ENCODE results near the gene PSMD2.
A peak's percentile ranks its signal among the peaks of the same experiment; 100 is the strongest.
"Not testable (repeated sequence)": the region's sequence is repeated elsewhere in the genome, so short reads cannot be mapped to it uniquely, and the experiment has no call there.

The PSMD2 gene

GRCh38 chr3:184336547-184337398 is 37.7 kb downstream of the PSMD2 start:
- TF ChIP-seq, protein P1, sequence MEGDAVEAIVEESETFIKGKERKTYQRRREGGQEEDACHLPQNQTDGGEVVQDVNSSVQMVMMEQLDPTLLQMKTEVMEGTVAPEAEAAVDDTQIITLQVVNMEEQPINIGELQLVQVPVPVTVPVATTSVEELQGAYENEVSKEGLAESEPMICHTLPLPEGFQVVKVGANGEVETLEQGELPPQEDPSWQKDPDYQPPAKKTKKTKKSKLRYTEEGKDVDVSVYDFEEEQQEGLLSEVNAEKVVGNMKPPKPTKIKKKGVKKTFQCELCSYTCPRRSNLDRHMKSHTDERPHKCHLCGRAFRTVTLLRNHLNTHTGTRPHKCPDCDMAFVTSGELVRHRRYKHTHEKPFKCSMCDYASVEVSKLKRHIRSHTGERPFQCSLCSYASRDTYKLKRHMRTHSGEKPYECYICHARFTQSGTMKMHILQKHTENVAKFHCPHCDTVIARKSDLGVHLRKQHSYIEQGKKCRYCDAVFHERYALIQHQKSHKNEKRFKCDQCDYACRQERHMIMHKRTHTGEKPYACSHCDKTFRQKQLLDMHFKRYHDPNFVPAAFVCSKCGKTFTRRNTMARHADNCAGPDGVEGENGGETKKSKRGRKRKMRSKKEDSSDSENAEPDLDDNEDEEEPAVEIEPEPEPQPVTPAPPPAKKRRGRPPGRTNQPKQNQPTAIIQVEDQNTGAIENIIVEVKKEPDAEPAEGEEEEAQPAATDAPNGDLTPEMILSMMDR (IDR thresholded peaks at IDR 0.05; ENCODE audit: low read depth, low read length): no peak
- peak overlapping the region; percentile 66 for H3K4me3 ChIP-seq (ENCODE audit: low read depth, low read length)

DNA sequence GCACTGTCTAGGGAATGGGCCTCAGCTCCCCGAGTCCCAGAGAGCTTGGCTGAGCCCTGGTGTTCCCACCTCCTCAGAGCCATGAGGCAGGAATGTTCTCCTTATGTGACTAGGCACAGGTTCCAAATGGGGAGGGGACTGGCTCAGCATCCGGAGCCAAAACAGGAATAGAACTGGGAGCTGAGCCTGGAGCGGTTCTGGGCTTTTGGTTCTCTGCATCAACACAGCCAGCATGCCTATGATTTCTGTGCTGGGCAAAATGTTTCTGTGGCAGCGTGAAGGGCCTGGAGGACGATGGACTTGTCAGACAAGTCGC is 38.3 kb downstream of the PSMD2 start, which contains the start of gene FAM131A:
Gene FAM131A, plus strand, starts transcription at position 202 of the 316 bp plus-strand sequence. Its CDS starts 31 bp downstream, at position 233.
- peak within 1 kb of the TSS; percentile 66 for H3K4me3 ChIP-seq (ENCODE audit: low read depth, low read length)
- TF ChIP-seq, protein P1 (IDR thresholded peaks at IDR 0.05; ENCODE audit: low read depth, low read length): no peak

DNA sequence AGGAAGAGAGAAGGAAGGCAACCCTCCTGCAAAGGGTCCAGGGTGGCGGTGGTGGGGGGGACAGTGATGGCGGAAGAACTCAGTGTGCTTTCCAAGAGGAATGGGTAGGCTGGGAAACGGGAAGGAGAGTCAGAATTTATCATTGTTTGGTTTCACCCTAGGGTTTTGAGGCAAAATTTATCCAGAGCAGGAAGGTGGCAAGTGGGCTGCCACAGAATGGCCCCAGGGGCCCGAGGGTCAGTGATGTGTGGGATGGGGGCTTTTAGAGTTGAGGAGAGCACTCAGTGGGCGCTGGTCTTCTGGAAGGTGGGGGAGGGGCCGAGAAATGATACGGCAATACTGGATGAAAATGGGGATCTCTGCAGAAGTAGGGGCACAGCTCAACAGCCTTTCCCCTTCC is 38.9 kb downstream of the PSMD2 start:
- no peak overlapping the region for H3K4me3 ChIP-seq (ENCODE audit: low read depth, low read length)
- TF ChIP-seq, protein P1 (IDR thresholded peaks at IDR 0.05; ENCODE audit: low read depth, low read length): no peak

- H3K4me3 ChIP-seq (ENCODE audit: low read depth, low read length): no peak overlapping the region
- TF ChIP-seq, protein P1 (IDR thresholded peaks at IDR 0.05; ENCODE audit: low read depth, low read length): no peak; the same call in 1 of the 2 replicates
Observed at GRCh38 chr3:184338511-184338945, 39.5 kb downstream of the PSMD2 start.

DNA sequence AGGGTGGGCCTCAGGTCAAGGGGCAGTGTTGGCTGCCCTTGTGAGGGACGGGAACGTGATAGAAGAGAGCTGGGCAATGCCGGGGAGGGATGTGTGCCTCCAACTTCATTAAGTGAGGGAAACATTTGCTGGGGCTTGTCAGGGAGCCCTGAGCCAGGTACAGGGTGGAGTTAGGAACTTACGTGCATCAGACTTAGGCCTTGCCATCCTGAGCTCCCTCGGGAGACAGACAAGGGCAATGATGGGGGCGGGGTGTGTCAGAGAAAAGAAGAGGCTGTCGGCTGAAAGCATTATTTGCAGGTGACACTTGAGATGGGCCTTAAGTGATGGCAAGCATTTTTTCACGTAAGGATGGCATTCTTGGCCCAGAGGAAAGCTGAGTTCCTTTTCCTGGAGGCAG is 40.0 kb downstream of the PSMD2 start:
- no peak overlapping the region for H3K4me3 ChIP-seq (ENCODE audit: low read depth, low read length)
- TF ChIP-seq, protein P1 (IDR thresholded peaks at IDR 0.05; ENCODE audit: low read depth, low read length): no peak

DNA sequence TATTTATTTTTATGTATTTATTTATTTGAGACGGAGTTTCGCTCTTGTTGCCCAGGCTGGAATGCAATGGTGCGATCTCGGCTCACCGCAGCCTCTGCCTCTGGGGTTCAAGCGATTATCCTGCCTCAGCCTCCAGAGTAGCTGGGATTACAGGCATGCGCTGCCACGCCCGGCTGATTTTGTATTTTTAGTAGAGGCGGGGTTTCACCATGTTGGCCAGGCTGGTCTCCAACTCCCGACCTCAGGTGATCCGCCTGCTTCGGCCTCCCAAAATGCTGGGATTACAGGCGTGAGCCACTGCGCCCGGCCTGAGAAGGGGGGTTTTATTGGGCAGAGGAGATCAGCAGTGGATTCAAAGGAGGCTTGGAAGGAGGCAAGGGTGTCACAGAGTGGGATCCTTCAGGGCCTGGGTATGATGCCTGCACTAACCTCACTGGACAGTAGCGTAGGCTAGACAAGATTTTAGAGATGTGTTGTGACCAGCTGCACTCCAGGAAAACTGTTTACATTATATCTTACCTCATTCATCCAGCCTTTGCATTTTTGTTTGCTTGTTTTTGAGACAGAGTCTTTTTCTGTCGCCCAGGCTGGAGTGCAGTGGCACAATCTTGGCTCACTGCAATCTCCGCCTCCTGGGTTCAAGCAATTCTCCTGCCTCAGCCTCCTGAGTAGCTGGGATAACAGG is 40.6 kb downstream of the PSMD2 start:
- H3K4me3 ChIP-seq (ENCODE audit: low read depth, low read length): not testable (repeated sequence)

DNA sequence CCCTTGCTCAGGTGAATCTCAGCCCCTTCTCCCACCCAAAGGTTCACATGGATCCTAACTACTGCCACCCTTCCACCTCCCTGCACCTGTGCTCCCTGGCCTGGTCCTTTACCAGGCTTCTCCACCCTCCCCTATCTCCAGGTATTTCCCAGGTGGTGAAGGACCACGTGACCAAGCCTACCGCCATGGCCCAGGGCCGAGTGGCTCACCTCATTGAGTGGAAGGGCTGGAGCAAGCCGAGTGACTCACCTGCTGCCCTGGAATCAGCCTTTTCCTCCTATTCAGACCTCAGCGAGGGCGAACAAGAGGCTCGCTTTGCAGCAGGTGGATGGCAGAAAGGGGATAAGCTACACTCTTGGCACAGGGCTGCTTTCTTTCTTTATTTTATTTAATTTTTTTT is 42.9 kb downstream of the PSMD2 start:
- TF ChIP-seq, protein P1 (IDR thresholded peaks at IDR 0.05; ENCODE audit: low read depth, low read length): no peak
- H3K4me3 ChIP-seq (ENCODE audit: low read depth, low read length): no peak overlapping the region
